Measurements from ENCODE around the gene CLPX.

DNA sequence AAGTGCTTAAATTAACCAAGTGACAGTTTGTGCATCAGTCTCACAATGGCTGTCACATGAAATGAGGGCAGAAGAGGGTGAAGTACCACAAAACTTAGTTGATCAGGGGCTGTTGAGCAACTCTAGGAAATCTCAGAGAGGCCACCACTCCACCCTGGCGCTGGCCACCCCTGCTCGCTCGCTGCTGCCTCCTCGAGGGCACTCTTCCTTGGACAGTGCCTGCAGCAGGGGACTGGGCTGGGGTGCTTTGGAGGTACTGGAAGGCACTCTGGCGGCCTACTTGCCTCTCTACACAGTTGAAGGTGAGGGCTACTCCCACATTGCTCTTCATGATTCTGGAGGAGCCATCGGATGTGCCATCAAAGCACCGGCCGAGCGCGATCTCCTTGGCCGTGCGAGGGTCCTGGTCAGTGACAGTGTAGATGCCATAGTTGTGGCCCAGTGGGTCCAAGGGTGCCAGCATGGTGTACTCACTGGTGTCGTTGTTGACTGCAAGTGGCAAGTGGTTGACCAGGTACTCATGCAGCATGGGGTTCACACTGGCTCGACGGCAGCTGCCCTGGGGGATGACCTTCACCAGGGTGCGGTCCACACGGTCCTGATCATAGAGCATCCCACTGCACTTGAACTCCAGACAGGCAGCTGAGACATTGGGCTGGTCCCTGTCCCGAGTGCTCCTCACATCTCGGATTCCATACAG, 11.6 kb upstream of the CLPX start:
- TF ChIP-seq CTCF (IDR thresholded peaks at IDR 0.05): no peak
- no peak for TF ChIP-seq POLR2A (IDR thresholded peaks at IDR 0.05)
